Neuronal stem cell (in vitro differentiated cells): Measurements from ENCODE around the gene USP20.

Experiments
- DNase-seq: peaks from one replicate; pipeline ENCODE4 v3.0.0-alpha.2; 2013; ENCODE audit warnings: low spot score
- H2AFZ ChIP-seq: one replicate; pipeline ENCODE4 v1.6.1; 2013; ENCODE audit warnings: mild to moderate bottlenecking, low read length, inconsistent platforms
- H2AK5ac ChIP-seq: 2 replicates; pipeline ENCODE4 v1.6.1; 2013; ENCODE audit warnings: low read depth, mild to moderate bottlenecking, inconsistent platforms, low read length, moderate library complexity, mixed read lengths
- H2BK120ac ChIP-seq: 2 replicates; pipeline ENCODE4 v1.6.1; 2013; ENCODE audit warnings: low read depth, mild to moderate bottlenecking, inconsistent platforms, low read length, moderate library complexity, mixed read lengths
- H2BK12ac ChIP-seq: one replicate; pipeline ENCODE4 v1.6.1; 2013; ENCODE audit warnings: low read length, inconsistent platforms
- H2BK15ac ChIP-seq: 2 replicates; pipeline ENCODE4 v1.6.1; 2013; ENCODE audit warnings: mild to moderate bottlenecking, low read length, inconsistent platforms, mixed read lengths
- H2BK5ac ChIP-seq: one replicate; pipeline ENCODE4 v1.6.1; 2013; ENCODE audit warnings: inconsistent platforms, mild to moderate bottlenecking, low read length, moderate library complexity
- H3K14ac ChIP-seq: one replicate; pipeline ENCODE4 v1.6.1; 2013; ENCODE audit warnings: low read length, inconsistent platforms
- H3K18ac ChIP-seq: 2 replicates; pipeline ENCODE4 v1.6.1; 2013; ENCODE audit warnings: low read length, inconsistent platforms
- H3K23ac ChIP-seq: 2 replicates; pipeline ENCODE4 v1.6.1; 2013; ENCODE audit warnings: low read depth, mild to moderate bottlenecking, mixed read lengths, low read length, inconsistent platforms; ENCODE audit not compliant: poor library complexity
- H3K27ac ChIP-seq: replicated peaks from 3 replicates; pipeline ENCODE4 v1.5.1; 2013; ENCODE audit warnings: low read length, inconsistent platforms
- H3K27me3 ChIP-seq, 3 experiments: 2 replicates each; pipeline ENCODE4 v1.6.1; 2013; ENCODE audit warnings: low read length in 3 of 3, mild to moderate bottlenecking in 2 of 3, inconsistent platforms in 1 of 3, low read depth in 1 of 3, mixed read lengths in 1 of 3, moderate library complexity in 1 of 3; ENCODE audit not compliant: control insufficient read depth in 3 of 3, insufficient read depth in 3 of 3
- H3K36me3 ChIP-seq, 2 donors: replicated peaks in 1 of 2; 2 replicates each; pipeline ENCODE4 v1.6.1; 2013; ENCODE audit warnings: low read length in 2 of 2; ENCODE audit not compliant: control insufficient read depth in 2 of 2, insufficient read depth in 2 of 2
- H3K4ac ChIP-seq: 2 replicates; pipeline ENCODE4 v1.6.1; 2013; ENCODE audit warnings: inconsistent platforms, mild to moderate bottlenecking, low read length, moderate library complexity
- H3K4me1 ChIP-seq, 2 donors: 1 replicate in 1 of 2; 2 replicates in 1 of 2; pipeline ENCODE4 v1.6.1; 2013; ENCODE audit warnings: low read length in 2 of 2, low read depth in 1 of 2; ENCODE audit not compliant: control insufficient read depth in 2 of 2, insufficient read depth in 1 of 2
- H3K4me2 ChIP-seq: one replicate; pipeline ENCODE4 v1.6.1; 2013; ENCODE audit warnings: mild to moderate bottlenecking, low read length, inconsistent platforms; ENCODE audit not compliant: insufficient read depth, poor library complexity, severe bottlenecking
- H3K4me3 ChIP-seq, 2 donors: 2 replicates each; pipeline ENCODE4 v1.5.1; 2013; ENCODE audit warnings: low read length in 2 of 2, mild to moderate bottlenecking in 2 of 2, inconsistent platforms in 1 of 2, moderate library complexity in 1 of 2
- H3K79me1 ChIP-seq: one replicate; pipeline ENCODE4 v1.6.1; 2013; ENCODE audit warnings: low read depth, mild to moderate bottlenecking, inconsistent platforms, low read length, moderate library complexity
- H3K9ac ChIP-seq: one replicate; pipeline ENCODE4 v1.6.1; 2013; ENCODE audit warnings: mild to moderate bottlenecking, low read depth, low read length, inconsistent platforms; ENCODE audit not compliant: poor library complexity
- H3K9me3 ChIP-seq, 2 donors: replicated peaks in 1 of 2; 2 replicates each; pipeline versions ENCODE3 to v1.6.1; 2013; ENCODE audit warnings: low read length in 2 of 2, mild to moderate bottlenecking in 2 of 2, inconsistent platforms in 1 of 2, low read depth in 1 of 2, mixed read lengths in 1 of 2, moderate library complexity in 1 of 2; ENCODE audit not compliant: control insufficient read depth in 2 of 2, insufficient read depth in 1 of 2
- H4K8ac ChIP-seq: one replicate; pipeline ENCODE4 v1.6.1; 2013; ENCODE audit warnings: low read depth, mild to moderate bottlenecking, inconsistent platforms, low read length, moderate library complexity
- H4K91ac ChIP-seq: one replicate; pipeline ENCODE4 v1.6.1; 2013; ENCODE audit warnings: low read length, low read depth, mild to moderate bottlenecking, inconsistent platforms; ENCODE audit not compliant: poor library complexity
- WGBS, 2 donors: extraction: QIAGEN DNeasy Blood & Tissue Kit; methylation state at CpG; one replicate each; pipeline ENCODE4 v1.1.7; 2013; ENCODE audit warnings: missing lambda C conversion rate in 2 of 2, mixed read lengths in 1 of 2; ENCODE audit not compliant: insufficient read length in 2 of 2, insufficient replicate concordance in 1 of 2; ENCODE audit errors: extremely low coverage in 2 of 2; 5-methylcytosine and 5-hydroxymethylcytosine counted together

Gene USP20

DNA sequence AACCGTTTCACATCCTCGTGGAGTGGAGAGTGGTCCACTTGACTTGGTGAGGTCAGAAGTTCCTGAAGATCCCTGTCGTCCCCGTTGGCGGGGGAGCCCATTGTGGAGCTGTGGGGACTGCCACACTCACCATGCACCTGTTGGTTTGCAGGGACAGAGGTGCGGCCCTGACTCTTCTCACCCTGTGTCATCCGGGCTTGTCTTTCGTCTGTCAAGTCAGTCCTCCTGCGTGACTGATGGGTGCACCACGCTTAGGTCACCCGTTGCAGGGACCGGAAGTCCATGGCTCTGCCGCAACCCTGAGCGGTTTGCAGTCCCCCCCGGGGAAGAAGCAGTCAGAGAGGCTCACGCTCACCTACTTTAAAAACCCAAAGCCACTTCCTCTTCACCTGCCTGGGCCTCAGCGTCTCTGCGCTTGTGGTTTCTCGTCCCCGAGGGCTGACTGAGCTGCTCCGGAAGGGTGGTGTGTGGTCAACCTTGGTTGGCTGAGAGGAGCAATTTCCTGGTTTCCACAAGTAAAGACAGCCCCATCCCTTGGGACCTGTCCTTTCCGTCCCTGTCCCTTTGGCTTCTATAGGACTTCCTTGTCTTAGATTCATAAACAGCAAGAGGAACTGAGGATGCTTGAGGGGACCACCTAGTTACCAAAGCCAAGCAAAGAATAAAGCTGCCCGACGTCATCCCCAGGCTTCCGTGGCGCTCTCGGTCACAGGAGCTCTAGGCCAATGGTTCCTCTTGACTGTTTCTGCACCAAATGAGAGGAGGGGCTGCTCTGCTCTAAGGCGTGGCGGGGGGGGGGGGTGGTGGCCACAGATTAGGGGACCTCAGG, 53.2 kb downstream of the USP20 start:
- no CpG with 5 or more reads among the region's 29 CpGs for WGBS, 2 donors
- no peak overlapping the region for H3K9ac ChIP-seq
- H3K4ac ChIP-seq = no peak overlapping the region
- H3K4me3 ChIP-seq = no peak overlapping the region
- no peak overlapping the region for H3K23ac ChIP-seq
- no peak overlapping the region for H3K18ac ChIP-seq
- no peak overlapping the region for H3K27ac ChIP-seq
- H2BK5ac ChIP-seq = no peak overlapping the region
- H4K91ac ChIP-seq = no peak overlapping the region
- H3K4me2 ChIP-seq = no peak overlapping the region
- peaks cover 0 to 9% of the 10 kb centered on the region in 2 donors for H3K9me3 ChIP-seq
- H2BK12ac ChIP-seq = peak overlapping the region; percentile 14
- H2AFZ ChIP-seq = no peak overlapping the region
- no peaks in the 10 kb centered on the region for H3K27me3 ChIP-seq
- H2BK15ac ChIP-seq = no peak overlapping the region
- H4K8ac ChIP-seq = no peak overlapping the region
- H3K14ac ChIP-seq = no peak overlapping the region
- no peak for DNase-seq
- H2BK120ac ChIP-seq = no peak overlapping the region
- H2AK5ac ChIP-seq = no peak overlapping the region
- peaks cover 16 to 25% of the 10 kb centered on the region in 2 donors for H3K4me1 ChIP-seq
- H3K36me3 ChIP-seq = peaks cover 5 to 25% of the 10 kb centered on the region in 2 donors
- H3K79me1 ChIP-seq = no peaks in the 10 kb centered on the region

DNA sequence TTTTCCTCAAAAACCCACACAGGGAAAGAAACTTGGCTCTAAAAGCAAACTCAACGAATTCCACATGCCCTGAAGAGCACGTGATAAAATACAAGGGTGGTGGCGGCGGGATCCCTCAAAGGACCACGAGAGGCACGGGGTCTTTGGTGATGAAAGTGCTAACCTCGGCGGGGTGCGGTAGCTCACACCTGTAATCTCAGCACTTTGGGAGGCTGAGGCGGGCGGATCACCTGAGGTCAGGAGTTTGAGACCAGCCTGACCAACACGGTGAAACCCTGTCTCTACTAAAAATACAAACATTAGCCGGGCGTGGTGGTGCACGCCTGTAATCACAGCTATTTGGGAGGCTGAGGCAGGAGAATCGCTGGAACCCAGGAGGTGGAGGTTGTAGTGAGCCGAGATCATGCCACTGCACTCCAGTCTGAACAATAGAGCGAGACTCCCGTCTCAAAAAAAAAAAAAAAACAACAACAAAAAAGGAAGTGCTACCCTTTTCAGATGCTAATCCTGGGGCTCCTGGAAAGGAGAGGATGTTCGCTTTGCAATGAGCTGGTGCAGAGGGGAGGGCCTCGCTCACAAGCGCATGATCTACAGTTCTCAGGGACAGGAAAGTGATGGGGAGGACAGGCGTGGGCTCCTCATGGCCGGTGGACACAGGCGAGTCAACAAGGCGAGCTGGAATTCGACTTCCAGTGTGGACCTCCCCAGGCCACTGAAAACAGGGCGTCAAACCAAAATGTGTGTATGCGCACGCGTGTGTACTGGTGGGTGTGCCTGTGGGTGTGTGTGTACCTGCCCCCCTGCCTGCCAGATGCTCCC, 54.1 kb downstream of the USP20 start:
- Histone ChIP-seq H2BK15ac (peak overlapping the region; percentile 56), H2BK120ac (peak overlapping the region; percentile 92), H3K27ac (peak overlapping the region; percentile 26), H3K14ac (no peak overlapping the region), H4K91ac (no peak overlapping the region), H2AK5ac (no peak overlapping the region), H2BK12ac (peak overlapping the region; percentile 93), H3K79me1 (no peaks in the 10 kb centered on the region), H3K27me3 (no peaks in the 10 kb centered on the region), H3K4me3 (no peak overlapping the region), H4K8ac (no peak overlapping the region), H3K4me2 (no peak overlapping the region), H3K4me1 (peaks cover 16 to 21% of the 10 kb centered on the region in 2 donors), H3K9ac (no peak overlapping the region), H3K4ac (peak overlapping the region; percentile 87), H3K36me3 (peaks cover 8 to 30% of the 10 kb centered on the region in 2 donors), H3K23ac (peak overlapping the region; percentile 6), H3K18ac (peak overlapping the region; percentile 91), H2BK5ac (no peak overlapping the region), H3K9me3 (peaks cover 0 to 9% of the 10 kb centered on the region in 2 donors), H2AFZ (no peak overlapping the region)
- no CpG with 5 or more reads among the region's 31 CpGs for WGBS, 2 donors
- DNase-seq = no peak

DNA sequence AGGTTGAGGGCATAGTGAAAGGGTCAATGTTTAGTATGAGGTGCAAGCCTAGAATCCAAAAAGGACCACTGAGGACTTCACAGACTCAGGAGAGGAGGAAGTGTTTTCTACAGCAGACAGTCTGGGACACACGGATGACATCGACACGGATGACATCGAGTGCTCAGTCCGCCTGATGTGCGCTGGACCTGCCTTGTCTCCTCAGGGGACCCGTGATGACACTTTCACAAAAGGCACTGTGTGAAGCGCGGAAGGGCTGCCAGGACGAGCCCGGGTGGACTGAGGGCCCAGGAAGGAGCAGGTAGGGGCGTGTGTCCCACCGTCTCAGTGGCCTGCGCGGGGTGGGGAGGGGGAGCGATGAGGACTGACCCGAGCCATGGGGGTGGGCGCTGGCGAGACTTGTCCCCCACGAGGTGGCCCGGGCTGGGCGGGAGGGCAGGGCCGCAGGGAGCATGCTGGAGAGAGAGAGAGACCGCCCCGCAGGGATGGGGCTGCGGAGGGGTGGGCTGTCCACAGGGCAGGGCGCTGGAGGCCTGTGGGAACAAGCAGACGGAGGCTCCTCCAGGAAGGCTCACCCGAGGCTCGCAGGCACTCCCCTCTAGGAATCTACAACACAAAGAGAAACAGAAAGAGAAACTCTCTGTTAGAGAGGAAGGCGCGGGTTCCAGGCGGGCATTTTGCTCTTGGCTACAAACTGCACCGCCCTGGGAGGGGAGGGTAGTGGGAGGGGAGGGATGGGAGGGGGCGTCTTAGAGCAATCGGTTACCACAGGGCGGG, 54.9 kb downstream of the USP20 start:
- Histone ChIP-seq H4K8ac (no peak overlapping the region), H3K4me3 (no peak overlapping the region), H2AFZ (no peak overlapping the region), H4K91ac (no peak overlapping the region), H3K18ac (peak overlapping the region; percentile 91), H2BK12ac (peak overlapping the region; percentile 93), H2BK5ac (peak overlapping the region; percentile 45), H3K4me1 (peaks cover 10 to 15% of the 10 kb centered on the region in 2 donors), H3K36me3 (peaks cover 10 to 37% of the 10 kb centered on the region in 2 donors), H3K27me3 (no peaks in the 10 kb centered on the region), H2AK5ac (peak overlapping the region; percentile 78), H3K14ac (peak overlapping the region; percentile 63), H3K4ac (peak overlapping the region; percentile 87), H3K9me3 (peaks cover 0 to 9% of the 10 kb centered on the region in 2 donors), H3K23ac (peak overlapping the region; percentile 6), H2BK120ac (peak overlapping the region; percentile 92), H3K4me2 (peak overlapping the region; percentile 23), H2BK15ac (peak overlapping the region; percentile 56), H3K79me1 (no peaks in the 10 kb centered on the region), H3K9ac (no peak overlapping the region), H3K27ac (peak overlapping the region; percentile 26)
- no CpG with 5 or more reads among the region's 37 CpGs for WGBS, 2 donors
- DNase-seq = no peak
